H9 (cell line): Measurements from ENCODE around the gene XK. TPM values are rescaled to one million over a fixed set of nuclear protein-coding genes. Genes with fewer than 3 reads are reported as not detected.

Experiments
- DNase-seq: peaks from one replicate; pipeline ENCODE4 v3.0.0-alpha.2; 2017
- H2AFZ ChIP-seq: one replicate; pipeline ENCODE4 v1.6.1; 2013; ENCODE audit warnings: mild to moderate bottlenecking, low read length, control low read depth, moderate library complexity
- H2AK5ac ChIP-seq: 2 replicates; pipeline ENCODE4 v1.6.1; 2013; ENCODE audit warnings: low read length, control low read depth, mixed read lengths; ENCODE audit not compliant: insufficient read length
- H2BK120ac ChIP-seq: one replicate; pipeline ENCODE4 v1.6.1; 2013; ENCODE audit warnings: low read depth, mild to moderate bottlenecking, low read length, control low read depth, inconsistent platforms; ENCODE audit not compliant: poor library complexity, severe bottlenecking
- H2BK12ac ChIP-seq: 2 replicates; pipeline ENCODE4 v1.6.1; 2013; ENCODE audit warnings: low read length, control low read depth, mixed read lengths, low read depth; ENCODE audit not compliant: insufficient read length
- H2BK15ac ChIP-seq: 2 replicates; pipeline ENCODE4 v1.6.1; 2013; ENCODE audit warnings: low read depth, low read length, control low read depth
- H2BK20ac ChIP-seq: one replicate; pipeline ENCODE4 v1.6.1; 2013; ENCODE audit warnings: low read depth, mild to moderate bottlenecking, low read length, control low read depth, inconsistent platforms; ENCODE audit not compliant: poor library complexity, severe bottlenecking
- H2BK5ac ChIP-seq: 2 replicates; pipeline ENCODE4 v1.6.1; 2013; ENCODE audit warnings: low read length, control low read depth, mixed read lengths; ENCODE audit not compliant: insufficient read length
- H3K14ac ChIP-seq: 2 replicates; pipeline ENCODE4 v1.6.1; 2013; ENCODE audit warnings: low read length, control low read depth; ENCODE audit not compliant: insufficient read depth
- H3K18ac ChIP-seq: 2 replicates; pipeline ENCODE4 v1.6.1; 2013; ENCODE audit warnings: low read depth, mild to moderate bottlenecking, mixed read lengths, low read length, control low read depth; ENCODE audit not compliant: insufficient read length
- H3K23ac ChIP-seq: 2 replicates; pipeline ENCODE4 v1.6.1; 2013; ENCODE audit warnings: low read length, control low read depth, mixed read lengths, low read depth; ENCODE audit not compliant: insufficient read length
- H3K23me2 ChIP-seq: 2 replicates; pipeline ENCODE4 v1.6.1; 2013; ENCODE audit warnings: low read depth, mild to moderate bottlenecking, mixed read lengths, low read length, control low read depth; ENCODE audit not compliant: insufficient read length, poor library complexity, severe bottlenecking
- H3K27ac ChIP-seq: 2 replicates; pipeline ENCODE4 v1.5.1; 2013; ENCODE audit warnings: low read length, control low read depth, mixed read lengths, low read depth; ENCODE audit not compliant: insufficient read length
- H3K27me3 ChIP-seq: 2 replicates; pipeline ENCODE4 v1.6.1; 2013; ENCODE audit warnings: low read length, control low read depth, inconsistent platforms; ENCODE audit not compliant: insufficient read depth
- H3K4ac ChIP-seq: 2 replicates; pipeline ENCODE4 v1.6.1; 2013; ENCODE audit warnings: low read depth, mild to moderate bottlenecking, control low read depth, inconsistent platforms, low read length, moderate library complexity
- H3K4me1 ChIP-seq: 2 replicates; pipeline ENCODE4 v1.6.1; 2013; ENCODE audit warnings: low read length, control low read depth, inconsistent platforms; ENCODE audit not compliant: insufficient read depth
- H3K4me2 ChIP-seq: 2 replicates; pipeline ENCODE4 v1.6.1; 2013; ENCODE audit warnings: low read length, control low read depth, mixed read lengths; ENCODE audit not compliant: insufficient read length, insufficient read depth
- H3K56ac ChIP-seq: 2 replicates; pipeline ENCODE4 v1.6.1; 2013; ENCODE audit warnings: low read depth, mild to moderate bottlenecking, mixed read lengths, low read length, control low read depth; ENCODE audit not compliant: insufficient read length
- H3K79me1 ChIP-seq: 2 replicates; pipeline ENCODE4 v1.6.1; 2013; ENCODE audit warnings: low read depth, mild to moderate bottlenecking, moderate library complexity, low read length, control low read depth, inconsistent platforms; ENCODE audit not compliant: insufficient read depth, poor library complexity, severe bottlenecking
- H3K79me2 ChIP-seq: 2 replicates; pipeline ENCODE4 v1.6.1; 2013; ENCODE audit warnings: low read length, control low read depth, inconsistent platforms; ENCODE audit not compliant: insufficient read depth
- H3K9ac ChIP-seq: 2 replicates; pipeline ENCODE4 v1.6.1; 2013; ENCODE audit warnings: low read length, control low read depth, mixed read lengths; ENCODE audit not compliant: insufficient read length; ENCODE audit errors: extremely low read depth
- H3K9me3 ChIP-seq: one replicate; pipeline ENCODE4 v1.6.1; 2013; ENCODE audit warnings: low read depth, low read length, inconsistent platforms; ENCODE audit not compliant: control insufficient read depth
- H3T11ph ChIP-seq: one replicate; pipeline ENCODE4 v1.6.1; 2013; ENCODE audit warnings: mild to moderate bottlenecking, low read length, control low read depth, inconsistent platforms
- H4K20me1 ChIP-seq: one replicate; pipeline ENCODE4 v1.6.1; 2013; ENCODE audit not compliant: control insufficient read depth, insufficient read length, insufficient read depth
- H4K5ac ChIP-seq: 2 replicates; pipeline ENCODE4 v1.6.1; 2013; ENCODE audit warnings: low read depth, mild to moderate bottlenecking, mixed read lengths, low read length, control low read depth; ENCODE audit not compliant: insufficient read length
- H4K8ac ChIP-seq: replicated peaks from 2 replicates; pipeline ENCODE4 v1.6.1; 2013; ENCODE audit warnings: low read length, control low read depth, mixed read lengths, low read depth; ENCODE audit not compliant: insufficient read length
- H4K91ac ChIP-seq: 2 replicates; pipeline ENCODE4 v1.6.1; 2013; ENCODE audit warnings: low read depth, mild to moderate bottlenecking, moderate library complexity, mixed read lengths, low read length, control low read depth; ENCODE audit not compliant: insufficient read length
- H3K27ac Mint-ChIP-seq, 3 experiments: 2 replicates in 2 of 3; 3 replicates in 1 of 3; pipeline ENCODE4 v1.8.0; 2020 to 2021; ENCODE audit warnings: mixed read lengths in 3 of 3, mild to moderate bottlenecking in 1 of 3, moderate library complexity in 1 of 3
- H3K27me3 Mint-ChIP-seq: 2 replicates; pipeline ENCODE4 v1.8.0; 2021; ENCODE audit warnings: low read depth, mild to moderate bottlenecking, moderate library complexity, mixed read lengths
- H3K36me3 Mint-ChIP-seq, 3 experiments: 2 replicates in 2 of 3; 3 replicates in 1 of 3; pipeline ENCODE4 v1.8.0; 2020 to 2021; ENCODE audit warnings: low read depth in 3 of 3, mixed read lengths in 3 of 3; ENCODE audit not compliant: insufficient read depth in 1 of 3
- H3K4me1 Mint-ChIP-seq, 2 experiments: 2 replicates each; pipeline ENCODE4 v1.8.0; 2020; ENCODE audit warnings: mixed read lengths in 2 of 2
- H3K4me3 Mint-ChIP-seq, 2 experiments: 2 replicates in 1 of 2; 3 replicates in 1 of 2; pipeline ENCODE4 v1.8.0; 2020 to 2021; ENCODE audit warnings: mild to moderate bottlenecking in 2 of 2, mixed read lengths in 2 of 2, moderate library complexity in 1 of 2
- H3K9me3 Mint-ChIP-seq, 2 experiments: 2 replicates in 1 of 2; 3 replicates in 1 of 2; pipeline ENCODE4 v1.8.0; 2020; ENCODE audit warnings: mild to moderate bottlenecking in 2 of 2, mixed read lengths in 2 of 2, moderate library complexity in 1 of 2
- CTCF ChIP-seq: fragments of 200-600 bp; sonication (generic); conservative IDR thresholded peaks from 3 replicates; pipeline ENCODE4 v1.8.0; 2021; ENCODE audit warnings: antibody characterized with exemption, mild to moderate bottlenecking
- WGBS: extraction: QIAGEN DNeasy Blood & Tissue Kit; methylation state at CpG from one replicate; pipeline ENCODE4 v1.1.7; 2013; ENCODE audit warnings: missing lambda C conversion rate, low lambda C conversion rate, mixed read lengths; ENCODE audit not compliant: insufficient read length; ENCODE audit errors: extremely low coverage; 5-methylcytosine and 5-hydroxymethylcytosine counted together
- total RNA-seq: library from RNA; stranded (reverse); gene quantifications from 2 replicates; pipeline ENCODE4 v1.2.1, GENCODE V29; 2021

Gene XK
- total RNA-seq, 1 experiment from 2014 or later, result 0.85 TPM

- Histone ChIP-seq H3K79me2 (no peaks in the 10 kb centered on the region), H2BK20ac (no peak overlapping the region), H4K20me1 (no peaks in the 10 kb centered on the region), H2BK15ac (no peak overlapping the region), H3K9me3 (no peaks in the 10 kb centered on the region), H4K5ac (no peak overlapping the region), H3T11ph (no peak overlapping the region), H3K56ac (no peak overlapping the region), H4K8ac (no peak overlapping the region), H3K27me3 (no peaks in the 10 kb centered on the region), H3K18ac (no peak overlapping the region), H2AFZ (no peak overlapping the region), H3K14ac (no peak overlapping the region), H3K23ac (no peak overlapping the region), H3K4ac (no peak overlapping the region), H2AK5ac (no peak overlapping the region), H3K23me2 (no peaks in the 10 kb centered on the region), H3K4me1 (no peaks in the 10 kb centered on the region), H3K9ac (no peak overlapping the region), H3K27ac (no peak overlapping the region), H2BK5ac (no peak overlapping the region), H3K79me1 (no peaks in the 10 kb centered on the region), H2BK120ac (no peak overlapping the region), H3K4me2 (no peak overlapping the region), H4K91ac (no peak overlapping the region), H2BK12ac (no peak overlapping the region)
- DNase-seq, result no peak
- no peak for TF ChIP-seq CTCF
- peaks cover 0 to 1% (median 0%) of the 10 kb centered on the region in 3 experiments; a peak in 1 of 7 replicates for H3K36me3 Mint-ChIP-seq
- no peak overlapping the region for H3K4me3 Mint-ChIP-seq
- no peaks in the 10 kb centered on the region for H3K4me1 Mint-ChIP-seq
- H3K27ac Mint-ChIP-seq, result no peak overlapping the region
- no peaks in the 10 kb centered on the region for H3K27me3 Mint-ChIP-seq
- no CpG with 5 or more reads among the region's 1 CpG for WGBS
- H3K9me3 Mint-ChIP-seq, result peaks cover 56 to 58% of the 10 kb centered on the region in 2 experiments
Measured at GRCh38 chrX:37745835-37746217, 60.2 kb downstream of the XK start.
